ENCODE data around the gene GGPS1.

Gene GGPS1

GRCh38 chr1:235317168-235317567, 11.2 kb upstream of the GGPS1 start:
- TF ChIP-seq TAF1 (IDR thresholded peaks at IDR 0.05; ENCODE audit: borderline replicate concordance, insufficient read depth, low read length) (no peak), FOXP2 (optimal IDR thresholded peaks at IDR 0.05; ENCODE audit: borderline replicate concordance, extremely low read depth, extremely low read length, insufficient read depth) (no peak), REST (IDR thresholded peaks at IDR 0.05; ENCODE audit: insufficient read depth in 1 of 2, low read depth in 2 of 2, low read length in 2 of 2) (no peak), SIN3A (IDR thresholded peaks at IDR 0.05; ENCODE audit: borderline replicate concordance, insufficient read depth, low read length) (no peak), POLR2AphosphoS5 (IDR thresholded peaks at IDR 0.05; ENCODE audit: low read depth, low read length) (no peak)

- TF ChIP-seq SIN3A (IDR thresholded peaks at IDR 0.05; ENCODE audit: borderline replicate concordance, insufficient read depth, low read length) = no peak
- no peak for TF ChIP-seq POLR2AphosphoS5 (IDR thresholded peaks at IDR 0.05; ENCODE audit: low read depth, low read length)
- no peak for TF ChIP-seq TAF1 (IDR thresholded peaks at IDR 0.05; ENCODE audit: borderline replicate concordance, insufficient read depth, low read length)
- no peak for TF ChIP-seq REST (IDR thresholded peaks at IDR 0.05; ENCODE audit: insufficient read depth in 1 of 2, low read depth in 2 of 2, low read length in 2 of 2)
- TF ChIP-seq FOXP2 (optimal IDR thresholded peaks at IDR 0.05; ENCODE audit: borderline replicate concordance, extremely low read depth, extremely low read length, insufficient read depth) = no peak
Observed at GRCh38 chr1:235319255-235319654, 9.1 kb upstream of the GGPS1 start.

DNA sequence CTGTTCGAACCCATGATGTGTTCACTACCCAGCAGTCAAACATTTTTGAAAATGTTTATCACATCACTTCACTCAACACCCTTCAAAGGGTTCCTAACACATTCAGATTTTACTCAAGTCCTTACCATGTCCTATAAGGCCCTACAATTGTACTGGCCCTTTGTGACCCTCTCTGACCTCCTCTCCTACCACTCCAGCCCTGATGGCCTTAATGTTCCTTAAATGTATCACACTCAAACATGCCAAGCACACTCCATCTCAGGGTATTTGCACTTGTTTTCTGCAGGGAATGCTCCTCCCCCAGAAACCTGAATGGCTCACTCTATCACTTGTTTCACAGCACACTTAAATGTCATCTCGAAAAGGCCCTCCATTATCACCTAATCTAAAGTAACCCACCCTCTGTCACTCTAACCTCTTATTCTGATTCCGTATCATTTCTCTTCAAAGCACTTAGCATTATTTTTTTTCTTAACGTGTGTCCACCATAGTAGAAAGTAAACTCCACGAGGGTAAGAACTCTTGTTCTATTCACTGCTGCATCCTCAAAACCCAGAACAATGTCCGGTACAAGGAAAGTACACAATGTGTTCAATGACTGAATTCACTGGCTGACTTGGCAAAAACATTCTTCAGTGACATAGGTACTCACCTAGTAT, 7.7 kb upstream of the GGPS1 start:
- TF ChIP-seq SIN3A (IDR thresholded peaks at IDR 0.05; ENCODE audit: borderline replicate concordance, insufficient read depth, low read length) (no peak), REST (IDR thresholded peaks at IDR 0.05; ENCODE audit: insufficient read depth in 1 of 2, low read depth in 2 of 2, low read length in 2 of 2) (no peak), TAF1 (IDR thresholded peaks at IDR 0.05; ENCODE audit: borderline replicate concordance, insufficient read depth, low read length) (no peak), FOXP2 (optimal IDR thresholded peaks at IDR 0.05; ENCODE audit: borderline replicate concordance, extremely low read depth, extremely low read length, insufficient read depth) (no peak), POLR2AphosphoS5 (IDR thresholded peaks at IDR 0.05; ENCODE audit: low read depth, low read length) (no peak)

DNA sequence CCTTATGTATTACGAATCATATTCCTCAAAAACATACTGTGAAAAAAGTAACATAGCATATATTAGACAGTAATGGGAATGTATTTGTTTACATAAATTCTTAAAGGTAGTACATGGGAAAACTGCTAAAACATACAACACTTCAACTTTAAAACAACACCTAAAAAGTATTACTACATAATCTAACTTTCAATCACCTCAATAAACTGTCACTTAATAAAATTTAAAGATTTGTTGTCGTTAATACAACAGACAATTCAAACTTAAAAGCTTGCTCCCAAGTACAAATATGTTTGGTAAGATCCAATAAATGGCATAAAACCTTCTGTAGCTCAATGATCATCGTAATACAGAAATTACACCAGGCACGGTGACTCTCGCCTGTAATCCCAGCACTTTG, 4.1 kb upstream of the GGPS1 start:
- TF ChIP-seq POLR2AphosphoS5 (IDR thresholded peaks at IDR 0.05; ENCODE audit: low read depth, low read length) = no peak
- no peak for TF ChIP-seq SIN3A (IDR thresholded peaks at IDR 0.05; ENCODE audit: borderline replicate concordance, insufficient read depth, low read length)
- no peak for TF ChIP-seq TAF1 (IDR thresholded peaks at IDR 0.05; ENCODE audit: borderline replicate concordance, insufficient read depth, low read length)
- no peak for TF ChIP-seq REST (IDR thresholded peaks at IDR 0.05; ENCODE audit: insufficient read depth in 1 of 2, low read depth in 2 of 2, low read length in 2 of 2)
- no peak for TF ChIP-seq FOXP2 (optimal IDR thresholded peaks at IDR 0.05; ENCODE audit: borderline replicate concordance, extremely low read depth, extremely low read length, insufficient read depth)

Measured in PFSK-1 (cell line).